Measurements from ENCODE around the gene HTATSF1.
A peak's percentile ranks its signal among the peaks of the same experiment; 100 is the strongest.

HTATSF1 gene

GRCh38 chrX:136497556-136498052, at the start of gene HTATSF1:
HTATSF1 (plus strand) TSS chrX:136497592; CDS start chrX:136497685, 93 bp downstream.
- no peak for TF ChIP-seq CTCF (IDR thresholded peaks at IDR 0.05; ENCODE audit: insufficient read depth, low read depth, low read length, missing control alignments)

GRCh38 chrX:136447968-136448367, 49.4 kb upstream of the HTATSF1 start:
- no peak for TF ChIP-seq CTCF (IDR thresholded peaks at IDR 0.05; ENCODE audit: insufficient read depth, low read depth, low read length, missing control alignments)
- DNase-seq (ENCODE audit: low read depth): no peak
- H3K4me3 ChIP-seq (ENCODE audit: low read depth, low read length): no peak overlapping the region

More at GRCh38 chrX:136497556-136498052, at the start of gene HTATSF1:
- peak within 1 kb of the TSS; percentile 83 for H3K4me3 ChIP-seq (ENCODE audit: low read depth, low read length)
- no peak for DNase-seq (ENCODE audit: low read depth)

- no peak for TF ChIP-seq CTCF (IDR thresholded peaks at IDR 0.05; ENCODE audit: insufficient read depth, low read depth, low read length, missing control alignments)
- no peak for DNase-seq (ENCODE audit: low read depth)
- H3K4me3 ChIP-seq (ENCODE audit: low read depth, low read length): no peak overlapping the region
These were observed 47.2 kb upstream of the HTATSF1 start for GRCh38 chrX:136450050-136450830.

- no peak for DNase-seq (ENCODE audit: low read depth)
- no peak overlapping the region for H3K4me3 ChIP-seq (ENCODE audit: low read depth, low read length)
- TF ChIP-seq CTCF (IDR thresholded peaks at IDR 0.05; ENCODE audit: insufficient read depth, low read depth, low read length, missing control alignments): no peak
These were observed 44.8 kb upstream of the HTATSF1 start for GRCh38 chrX:136452614-136453013.

- no peak for TF ChIP-seq CTCF (IDR thresholded peaks at IDR 0.05; ENCODE audit: insufficient read depth, low read depth, low read length, missing control alignments)
- H3K4me3 ChIP-seq (ENCODE audit: low read depth, low read length): no peak overlapping the region
- no peak for DNase-seq (ENCODE audit: low read depth)
These were observed 44.3 kb upstream of the HTATSF1 start for GRCh38 chrX:136453114-136453513.

- no peak for TF ChIP-seq CTCF (IDR thresholded peaks at IDR 0.05; ENCODE audit: insufficient read depth, low read depth, low read length, missing control alignments)
- no peak for DNase-seq (ENCODE audit: low read depth)
- H3K4me3 ChIP-seq (ENCODE audit: low read depth, low read length): no peak overlapping the region
These were observed 43.6 kb upstream of the HTATSF1 start for GRCh38 chrX:136453771-136454170.

Measured in GM12865 (cell line).